Lung (tissue), 12 donors: ENCODE measurements around the gene LRRC25. TPM values are rescaled to one million over a fixed set of nuclear protein-coding genes. Genes with fewer than 3 reads are reported as not detected.

ENCODE experiments used
- ATAC-seq: fragments of 200-7000 bp; cut with Tn5 transposase; one replicate; pipeline ENCODE4 v1.9.1; 2020; ENCODE audit warnings: moderate number of reproducible peaks; ENCODE audit not compliant: insufficient read depth, low FRiP score
- DNase-seq, 3 donors: peaks; one replicate each; pipeline ENCODE4 v3.0.0-alpha.2; 2013 to 2017
- H3K27ac ChIP-seq, 2 donors: one replicate each; pipeline ENCODE4 v1.5.1; 2013; ENCODE audit warnings: mild to moderate bottlenecking in 2 of 2, moderate library complexity in 2 of 2, control low read depth in 1 of 2, inconsistent platforms in 1 of 2, low read depth in 1 of 2, low read length in 1 of 2
- H3K27me3 ChIP-seq, 3 donors: one replicate each; pipeline ENCODE4 v1.5.1; 2013; ENCODE audit warnings: low read length in 2 of 3; ENCODE audit not compliant: control insufficient read depth in 3 of 3, insufficient read depth in 3 of 3
- H3K36me3 ChIP-seq, 4 donors: one replicate each; pipeline ENCODE4 v1.5.1; 2013; ENCODE audit warnings: low read length in 4 of 4, mild to moderate bottlenecking in 1 of 4, moderate library complexity in 1 of 4; ENCODE audit not compliant: control insufficient read depth in 4 of 4, insufficient read depth in 4 of 4
- H3K4me1 ChIP-seq, 5 donors: one replicate each; pipeline ENCODE4 v1.5.1; 2013; ENCODE audit warnings: low read length in 5 of 5, mild to moderate bottlenecking in 2 of 5, moderate library complexity in 1 of 5; ENCODE audit not compliant: control insufficient read depth in 5 of 5, insufficient read depth in 5 of 5
- H3K4me3 ChIP-seq: one replicate; pipeline ENCODE4 v1.5.1; 2013; ENCODE audit warnings: mild to moderate bottlenecking, control low read depth, moderate library complexity
- H3K9ac ChIP-seq, 2 donors: one replicate each; pipeline ENCODE4 v1.5.1; 2013; ENCODE audit warnings: low read length in 2 of 2, control low read depth in 1 of 2; ENCODE audit not compliant: insufficient read depth in 1 of 2
- H3K9me3 ChIP-seq, 4 donors: one replicate each; pipeline ENCODE4 v1.5.1; 2013; ENCODE audit warnings: low read length in 3 of 4, mild to moderate bottlenecking in 1 of 4, moderate library complexity in 1 of 4; ENCODE audit not compliant: control insufficient read depth in 4 of 4, insufficient read depth in 3 of 4
- CTCF ChIP-seq: IDR thresholded peaks from 2 replicates; pipeline ENCODE4 v1.5.1; 2012; ENCODE audit warnings: mild to moderate bottlenecking; ENCODE audit errors: control extremely low read depth, extremely low read depth
- WGBS, 2 donors: extraction: QIAGEN DNeasy Blood & Tissue Kit; methylation state at CpG; one replicate each; pipeline ENCODE4 v1.1.7; 2013; 5-methylcytosine and 5-hydroxymethylcytosine counted together
- polyA plus RNA-seq, 2 donors: library from polyadenylated mRNA; stranded (reverse); fragments of 200-250 nt; gene quantifications; one replicate each; pipeline ENCODE4 v1.2.1, GENCODE V29; 2013
- total RNA-seq, 2 donors: library from RNA; depleted of rRNA in 1 of 2; stranded (reverse); fragments of >200 nt in 1 of 2; gene quantifications; one replicate each; pipeline ENCODE4 v1.2.1, GENCODE V29; 2014 to 2021
- donor health status: control.
- donor health status: control.
- donor health status: Bipolar disorder and iron deficiency.
- donor health status: healthy.
- donor health status: DM: yes; HTN: yes; CAD: no.

The LRRC25 gene
- total and polyA plus RNA-seq, 4 donors: 8.5 to 119 (median 27.0) TPM

- Histone ChIP-seq H3K9me3 (no peaks in the 10 kb centered on the region), H3K27me3 (no peaks in the 10 kb centered on the region), H3K4me3 (no peak overlapping the region), H3K36me3 (peaks cover 2 to 50% (median 4%) of the 10 kb centered on the region in 4 donors), H3K4me1 (peaks cover 0 to 20% (median 8%) of the 10 kb centered on the region in 5 donors), H3K9ac (no peak overlapping the region), H3K27ac (no peak overlapping the region)
- ATAC-seq (no peak), DNase-seq (no peak)
- no peak for TF ChIP-seq CTCF
- 99 to 100% methylated on average over 6 of the region's 6 CpGs for WGBS, 2 donors
Measured at GRCh38 chr19:18443406-18443805, 46.0 kb upstream of the LRRC25 start.

GRCh38 chr19:18442941-18443340 is 45.5 kb upstream of the LRRC25 start:
- H3K27ac ChIP-seq: no peak overlapping the region
- no peak for TF ChIP-seq CTCF
- ATAC-seq: no peak

GRCh38 chr19:18441804-18442788 is 44.7 kb upstream of the LRRC25 start:
- TF ChIP-seq CTCF: no peak
- Histone ChIP-seq H3K9ac (no peak overlapping the region), H3K4me1 (peaks cover 0 to 21% (median 10%) of the 10 kb centered on the region in 5 donors), H3K9me3 (no peaks in the 10 kb centered on the region), H3K4me3 (no peak overlapping the region), H3K36me3 (peaks cover 0 to 41% (median 4%) of the 10 kb centered on the region in 4 donors), H3K27ac (no peak overlapping the region), H3K27me3 (no peaks in the 10 kb centered on the region)
- WGBS, 2 donors: 90% methylated on average over 5 of the region's 5 CpGs
- DNase-seq (no peak), ATAC-seq (no peak)

More at GRCh38 chr19:18442941-18443340, 45.5 kb upstream of the LRRC25 start:
- Histone ChIP-seq H3K4me3 (no peak overlapping the region), H3K4me1 (peaks cover 0 to 21% (median 8%) of the 10 kb centered on the region in 5 donors), H3K9me3 (no peaks in the 10 kb centered on the region), H3K9ac (no peak overlapping the region), H3K36me3 (peaks cover 0 to 47% (median 4%) of the 10 kb centered on the region in 4 donors), H3K27me3 (no peaks in the 10 kb centered on the region)
- DNase-seq: no peak
- WGBS, 2 donors: 88 to 94% methylated on average over 12 of the region's 12 CpGs
